GM10266 (cell line): ENCODE data around the gene AJAP1.

ENCODE experiments used
- DNase-seq: peaks from one replicate; pipeline ENCODE4 v3.0.0; 2012; ENCODE audit errors: extremely low spot score
- TF ChIP-seq, protein P1 (sequence below): IDR thresholded peaks from 2 replicates; pipeline ENCODE4 v1.5.1; 2012; ENCODE audit warnings: mild to moderate bottlenecking, low read depth; ENCODE audit not compliant: control insufficient read depth, insufficient read depth; ENCODE audit errors: missing control alignments

AJAP1 gene

DNA sequence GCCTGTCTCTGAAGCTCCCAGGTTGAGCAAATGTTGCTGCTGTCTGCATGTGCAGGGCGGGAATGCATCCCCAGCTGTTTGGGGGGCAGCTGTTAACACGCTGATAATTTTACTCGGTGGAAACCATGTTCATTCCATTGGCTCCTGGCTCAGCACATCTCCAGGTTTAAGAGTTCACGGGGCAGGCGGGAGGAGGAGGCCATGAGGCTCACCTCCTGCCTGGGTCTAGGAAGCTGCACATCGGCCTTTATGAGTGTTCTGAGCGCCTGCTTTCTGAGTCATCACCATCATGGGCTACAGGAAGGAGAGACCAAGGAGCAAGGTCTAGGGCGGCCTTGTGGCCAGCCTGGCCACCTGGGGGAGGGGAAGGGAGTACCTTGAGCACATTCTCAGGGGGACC lies 29.7 kb downstream of the AJAP1 start:
- TF ChIP-seq, protein P1, sequence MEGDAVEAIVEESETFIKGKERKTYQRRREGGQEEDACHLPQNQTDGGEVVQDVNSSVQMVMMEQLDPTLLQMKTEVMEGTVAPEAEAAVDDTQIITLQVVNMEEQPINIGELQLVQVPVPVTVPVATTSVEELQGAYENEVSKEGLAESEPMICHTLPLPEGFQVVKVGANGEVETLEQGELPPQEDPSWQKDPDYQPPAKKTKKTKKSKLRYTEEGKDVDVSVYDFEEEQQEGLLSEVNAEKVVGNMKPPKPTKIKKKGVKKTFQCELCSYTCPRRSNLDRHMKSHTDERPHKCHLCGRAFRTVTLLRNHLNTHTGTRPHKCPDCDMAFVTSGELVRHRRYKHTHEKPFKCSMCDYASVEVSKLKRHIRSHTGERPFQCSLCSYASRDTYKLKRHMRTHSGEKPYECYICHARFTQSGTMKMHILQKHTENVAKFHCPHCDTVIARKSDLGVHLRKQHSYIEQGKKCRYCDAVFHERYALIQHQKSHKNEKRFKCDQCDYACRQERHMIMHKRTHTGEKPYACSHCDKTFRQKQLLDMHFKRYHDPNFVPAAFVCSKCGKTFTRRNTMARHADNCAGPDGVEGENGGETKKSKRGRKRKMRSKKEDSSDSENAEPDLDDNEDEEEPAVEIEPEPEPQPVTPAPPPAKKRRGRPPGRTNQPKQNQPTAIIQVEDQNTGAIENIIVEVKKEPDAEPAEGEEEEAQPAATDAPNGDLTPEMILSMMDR = no peak
- DNase-seq = no peak

DNA sequence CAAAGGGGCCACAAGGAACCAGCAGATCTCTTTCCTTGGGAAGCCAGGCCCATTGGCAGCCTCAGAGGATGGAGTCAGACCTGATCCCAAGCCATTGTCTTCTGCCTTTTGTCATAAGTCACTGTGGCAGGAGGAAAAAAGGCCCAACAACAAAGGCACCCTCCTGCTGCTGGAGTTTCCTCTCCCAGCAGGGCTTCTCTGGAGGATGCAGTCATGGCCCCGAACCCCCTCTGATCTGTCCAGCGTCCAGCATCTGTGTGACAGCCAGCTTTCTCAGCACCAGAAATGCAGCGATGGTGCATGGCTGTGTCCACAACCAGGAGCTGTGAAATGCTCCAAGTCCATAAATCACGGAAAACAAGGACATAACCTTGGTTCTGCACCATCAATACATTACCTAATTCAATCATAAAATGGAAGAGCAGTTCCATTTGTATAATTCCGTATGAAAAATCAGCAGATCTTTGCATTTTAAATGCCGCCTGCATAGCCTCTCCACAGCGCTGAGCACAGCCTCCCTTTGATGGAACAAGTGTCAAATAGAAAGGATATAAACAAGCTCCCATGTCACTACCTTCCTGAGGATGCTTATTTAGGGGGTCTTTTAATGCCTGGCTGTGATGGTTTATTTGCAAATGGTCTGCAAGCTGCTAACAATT lies 30.6 kb downstream of the AJAP1 start:
- DNase-seq = no peak
- TF ChIP-seq, protein P1 = no peak

DNA sequence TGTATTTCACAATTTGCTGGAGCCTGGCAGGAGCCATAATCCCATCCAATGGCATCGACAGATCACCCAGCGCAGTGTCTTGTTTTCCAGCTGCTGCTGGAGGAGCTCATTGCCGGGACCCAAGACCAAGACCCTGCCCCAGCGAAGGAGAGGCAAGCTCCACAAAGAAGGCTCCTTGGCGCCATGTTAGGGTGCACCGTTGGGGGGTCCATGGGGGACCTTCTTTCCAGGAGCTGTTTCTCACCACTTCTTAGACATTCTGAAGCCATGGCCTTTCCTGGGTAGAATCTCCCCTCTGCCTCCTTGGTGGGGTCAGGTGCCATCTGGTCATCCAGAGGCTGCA lies 31.1 kb downstream of the AJAP1 start:
- DNase-seq = no peak
- TF ChIP-seq, protein P1 = no peak

DNA sequence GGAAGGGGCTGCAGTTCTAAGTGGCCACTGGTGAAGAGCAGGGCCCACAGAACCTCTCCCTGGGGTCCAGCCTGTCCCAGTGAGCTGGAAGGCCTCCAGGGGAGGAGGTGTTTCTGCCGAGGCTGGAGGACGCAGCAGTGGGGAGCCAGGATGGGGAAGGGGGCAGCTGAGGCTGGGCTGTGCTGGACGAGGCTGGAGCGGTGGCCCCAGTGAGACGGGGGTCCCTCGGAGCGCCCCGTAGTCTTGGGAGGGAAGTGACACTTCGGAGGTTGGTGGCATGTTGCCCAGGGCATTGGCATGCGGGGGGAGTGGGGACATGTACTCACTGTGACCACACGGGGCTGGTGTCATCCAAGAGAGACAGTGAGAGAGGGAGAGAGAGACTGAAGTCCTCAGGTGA lies 33.5 kb downstream of the AJAP1 start:
- TF ChIP-seq, protein P1 = no peak
- DNase-seq = no peak

DNA sequence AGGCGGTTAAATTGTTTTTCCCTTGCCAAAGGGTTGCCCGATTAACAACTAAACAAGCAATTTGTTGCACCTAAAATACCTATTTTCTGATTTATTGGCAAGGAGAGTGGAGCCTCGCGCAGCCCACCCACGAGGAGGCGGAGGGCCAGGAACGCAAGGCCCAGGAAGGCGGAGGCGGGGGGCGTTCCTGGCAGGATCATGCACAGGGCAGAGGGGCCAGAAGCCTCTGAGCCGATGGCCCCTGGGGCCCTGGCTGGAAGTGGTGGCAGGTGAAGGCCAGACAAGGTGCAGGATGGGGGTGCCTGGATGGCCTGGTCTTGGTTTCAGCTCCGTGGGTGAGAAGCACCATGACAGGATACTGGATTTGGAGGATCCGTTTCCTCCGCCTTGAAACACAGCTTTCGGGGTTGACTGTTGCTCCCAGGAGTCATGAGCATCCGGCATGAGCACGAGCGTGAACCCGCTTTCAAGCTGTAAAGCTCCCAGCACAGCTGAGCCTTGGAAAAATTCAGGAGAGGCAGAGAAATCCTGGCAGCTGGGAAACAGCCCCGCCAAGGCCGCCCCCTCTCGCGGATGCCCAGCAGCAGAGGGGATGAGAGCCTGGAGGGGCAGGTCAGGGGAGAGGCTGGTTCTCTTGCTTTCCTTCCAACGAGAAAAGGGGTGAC lies 35.0 kb downstream of the AJAP1 start:
- TF ChIP-seq, protein P1 = no peak
- DNase-seq = no peak

DNA sequence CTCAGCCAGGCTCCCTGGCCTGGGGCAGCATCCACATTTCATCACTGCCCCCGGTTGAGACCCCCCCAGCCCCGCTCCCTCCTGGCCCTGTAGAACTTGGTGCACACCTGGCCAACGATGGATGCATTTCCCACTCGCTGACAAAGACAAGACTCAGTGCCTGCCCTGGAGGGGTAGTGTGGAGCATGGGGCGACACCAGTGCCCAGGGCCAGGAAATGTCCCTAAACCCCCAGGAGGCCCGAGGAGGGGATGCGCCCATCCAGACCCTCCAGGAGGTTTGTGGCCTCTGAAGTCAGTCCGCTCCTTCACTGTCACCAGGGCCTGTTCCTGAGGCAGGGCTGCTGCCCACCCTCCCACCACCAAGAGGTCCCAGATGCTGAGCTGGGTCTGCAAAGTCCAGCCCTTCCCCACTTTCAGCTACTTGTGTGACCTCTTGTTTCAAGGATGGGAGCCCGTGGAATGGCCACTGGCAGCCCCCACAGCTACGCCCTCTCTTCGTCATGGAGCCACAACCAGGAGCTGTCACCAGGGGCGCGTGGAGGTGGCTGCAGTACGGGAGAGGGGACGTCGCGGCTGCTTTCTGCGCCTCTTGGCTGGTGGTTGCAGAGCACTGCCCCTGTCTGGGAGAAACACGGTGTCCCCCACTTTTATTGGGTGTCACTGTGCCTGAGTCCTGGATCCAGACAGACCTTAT lies 35.7 kb downstream of the AJAP1 start:
- TF ChIP-seq, protein P1 = no peak

More for the DNA sequence above, 35.7 kb downstream of the AJAP1 start:
- DNase-seq = no peak
